ENCODE measurements around the gene ZNF638.

Gene ZNF638

GRCh38 chr2:71464389-71464788 lies 132.8 kb downstream of the ZNF638 start:
- H3K4me3 Mint-ChIP-seq = no peak overlapping the region
- H3K9me3 Mint-ChIP-seq = no peaks in the 10 kb centered on the region
- H3K27me3 Mint-ChIP-seq = peaks cover 21% of the 10 kb centered on the region
- peaks cover 11% of the 10 kb centered on the region for H3K4me1 Mint-ChIP-seq
- H3K36me3 Mint-ChIP-seq = no peaks in the 10 kb centered on the region
- no peak overlapping the region for H3K27ac Mint-ChIP-seq

DNA sequence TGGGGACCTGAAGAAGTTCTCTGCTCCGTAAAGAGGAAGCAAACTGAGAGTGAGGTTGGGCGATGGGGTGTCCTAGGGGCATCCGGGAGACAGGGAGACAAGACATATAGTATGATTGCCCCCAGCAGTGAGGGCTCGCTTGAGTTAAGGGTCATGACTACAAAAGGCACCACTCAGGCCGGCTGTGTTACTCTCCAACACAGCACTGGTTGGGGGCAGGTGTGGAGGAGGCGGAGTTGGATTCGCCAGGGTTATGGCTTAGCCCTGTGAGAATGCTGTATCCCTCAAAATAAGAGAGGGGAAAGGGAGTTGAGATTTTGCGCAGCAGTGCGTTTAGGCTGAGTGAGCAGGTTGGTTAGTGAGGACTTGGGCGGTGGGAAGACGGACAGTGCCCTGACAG lies 133.8 kb downstream of the ZNF638 start:
- Mint-ChIP-seq H3K27ac (no peak overlapping the region), H3K4me3 (no peak overlapping the region)

GRCh38 chr2:71465961-71466300 lies 134.3 kb downstream of the ZNF638 start:
- Mint-ChIP-seq H3K27ac (no peak overlapping the region), H3K9me3 (no peaks in the 10 kb centered on the region), H3K4me1 (peaks cover 11% of the 10 kb centered on the region), H3K36me3 (no peaks in the 10 kb centered on the region), H3K27me3 (peaks cover 22% of the 10 kb centered on the region), H3K4me3 (no peak overlapping the region)

More for the DNA sequence above, 133.8 kb downstream of the ZNF638 start:
- Mint-ChIP-seq H3K27me3 (peaks cover 21% of the 10 kb centered on the region), H3K4me1 (peaks cover 11% of the 10 kb centered on the region), H3K36me3 (no peaks in the 10 kb centered on the region), H3K9me3 (no peaks in the 10 kb centered on the region)

DNA sequence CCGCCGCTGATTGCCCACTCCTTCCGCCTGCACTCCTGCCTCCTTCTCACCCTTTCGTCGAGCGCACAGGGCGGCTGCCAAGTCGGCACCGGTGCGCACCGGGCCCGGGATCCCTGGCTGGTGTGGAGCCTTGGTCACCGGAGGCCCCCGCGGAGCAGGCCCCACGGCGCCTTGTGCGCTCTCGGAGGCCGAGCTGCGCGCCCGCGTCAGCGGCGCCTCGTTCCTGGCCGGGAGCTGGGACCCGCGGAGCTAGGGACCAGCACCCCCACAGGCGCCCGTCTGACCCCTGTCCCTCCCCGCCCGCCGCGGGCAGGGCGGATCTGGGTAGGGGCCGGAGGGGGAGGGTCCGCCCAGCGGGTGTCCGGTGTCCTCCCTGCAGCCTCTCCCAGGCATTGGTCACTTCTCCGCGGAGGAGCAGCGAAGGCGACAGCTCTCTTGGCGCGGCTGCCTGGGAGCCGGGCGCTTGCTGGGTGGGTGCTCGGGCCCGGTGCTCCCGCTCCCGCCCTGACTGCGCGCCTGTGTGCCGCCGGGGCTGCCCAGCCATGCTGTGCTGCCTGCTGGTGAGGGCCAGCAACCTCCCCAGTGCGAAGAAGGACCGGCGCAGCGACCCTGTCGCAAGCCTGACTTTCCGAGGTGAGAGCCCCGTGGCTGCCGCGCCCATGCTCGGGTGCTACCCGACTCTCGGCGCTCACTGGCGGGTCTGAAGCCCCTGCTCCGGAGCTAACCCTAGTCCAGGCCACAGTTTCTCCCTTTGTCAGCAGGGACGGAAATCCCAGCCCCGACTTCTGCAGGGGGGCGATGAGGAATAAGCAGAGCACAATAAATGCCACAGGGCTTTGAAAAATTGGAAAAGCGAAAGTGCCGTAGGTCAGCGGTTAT lies 135.0 kb downstream of the ZNF638 start:
- peak overlapping the region; percentile 81 for H3K4me3 Mint-ChIP-seq
- peaks cover 11% of the 10 kb centered on the region for H3K4me1 Mint-ChIP-seq
- H3K27me3 Mint-ChIP-seq = peaks cover 24% of the 10 kb centered on the region
- no peaks in the 10 kb centered on the region for H3K9me3 Mint-ChIP-seq
- no peak overlapping the region for H3K27ac Mint-ChIP-seq
- H3K36me3 Mint-ChIP-seq = no peaks in the 10 kb centered on the region

- peak overlapping the region; percentile 81 for H3K4me3 Mint-ChIP-seq
- peaks cover 11% of the 10 kb centered on the region for H3K4me1 Mint-ChIP-seq
- no peaks in the 10 kb centered on the region for H3K9me3 Mint-ChIP-seq
- no peaks in the 10 kb centered on the region for H3K36me3 Mint-ChIP-seq
- peaks cover 24% of the 10 kb centered on the region for H3K27me3 Mint-ChIP-seq
- H3K27ac Mint-ChIP-seq = no peak overlapping the region
These were observed 135.7 kb downstream of the ZNF638 start for GRCh38 chr2:71467180-71467815.

- Mint-ChIP-seq H3K27me3 (peaks cover 28% of the 10 kb centered on the region), H3K4me3 (no peak overlapping the region), H3K9me3 (no peaks in the 10 kb centered on the region), H3K4me1 (peaks cover 11% of the 10 kb centered on the region), H3K36me3 (no peaks in the 10 kb centered on the region), H3K27ac (no peak overlapping the region)
These were observed 136.9 kb downstream of the ZNF638 start for GRCh38 chr2:71468279-71469015.

- no peaks in the 10 kb centered on the region for H3K36me3 Mint-ChIP-seq
These were observed 138.1 kb downstream of the ZNF638 start for GRCh38 chr2:71469403-71470398.

GRCh38 chr2:71471276-71471675 lies 139.7 kb downstream of the ZNF638 start:
- H3K27me3 Mint-ChIP-seq = peaks cover 30% of the 10 kb centered on the region
- H3K36me3 Mint-ChIP-seq = no peaks in the 10 kb centered on the region
- H3K27ac Mint-ChIP-seq = no peak overlapping the region
- H3K9me3 Mint-ChIP-seq = no peaks in the 10 kb centered on the region
- H3K4me1 Mint-ChIP-seq = peaks cover 11% of the 10 kb centered on the region
- no peak overlapping the region for H3K4me3 Mint-ChIP-seq

More at GRCh38 chr2:71469403-71470398, 138.1 kb downstream of the ZNF638 start:
- Mint-ChIP-seq H3K27me3 (peaks cover 30% of the 10 kb centered on the region), H3K9me3 (no peaks in the 10 kb centered on the region), H3K4me3 (no peak overlapping the region), H3K27ac (no peak overlapping the region), H3K4me1 (peaks cover 11% of the 10 kb centered on the region)

- Mint-ChIP-seq H3K27me3 (peaks cover 28% of the 10 kb centered on the region), H3K4me3 (no peak overlapping the region), H3K9me3 (no peaks in the 10 kb centered on the region), H3K36me3 (no peaks in the 10 kb centered on the region), H3K27ac (no peak overlapping the region), H3K4me1 (peaks cover 8% of the 10 kb centered on the region)
These were observed 140.4 kb downstream of the ZNF638 start for GRCh38 chr2:71472019-71472418.

- Mint-ChIP-seq H3K9me3 (no peaks in the 10 kb centered on the region), H3K27ac (no peak overlapping the region), H3K4me1 (no peaks in the 10 kb centered on the region), H3K36me3 (no peaks in the 10 kb centered on the region), H3K4me3 (no peak overlapping the region), H3K27me3 (peaks cover 16% of the 10 kb centered on the region)
These were observed 141.9 kb downstream of the ZNF638 start for GRCh38 chr2:71473346-71474031.

- Mint-ChIP-seq H3K27ac (no peak overlapping the region), H3K36me3 (no peaks in the 10 kb centered on the region), H3K4me3 (no peak overlapping the region), H3K9me3 (no peaks in the 10 kb centered on the region), H3K4me1 (no peaks in the 10 kb centered on the region), H3K27me3 (peaks cover 10% of the 10 kb centered on the region)
These were observed 142.6 kb downstream of the ZNF638 start for GRCh38 chr2:71474116-71474743.

- H3K27ac Mint-ChIP-seq = no peak overlapping the region
- H3K4me1 Mint-ChIP-seq = no peaks in the 10 kb centered on the region
- no peaks in the 10 kb centered on the region for H3K9me3 Mint-ChIP-seq
- no peak overlapping the region for H3K4me3 Mint-ChIP-seq
- no peaks in the 10 kb centered on the region for H3K36me3 Mint-ChIP-seq
- peaks cover 10% of the 10 kb centered on the region for H3K27me3 Mint-ChIP-seq
These were observed 143.3 kb downstream of the ZNF638 start for GRCh38 chr2:71474744-71475397.

DNA sequence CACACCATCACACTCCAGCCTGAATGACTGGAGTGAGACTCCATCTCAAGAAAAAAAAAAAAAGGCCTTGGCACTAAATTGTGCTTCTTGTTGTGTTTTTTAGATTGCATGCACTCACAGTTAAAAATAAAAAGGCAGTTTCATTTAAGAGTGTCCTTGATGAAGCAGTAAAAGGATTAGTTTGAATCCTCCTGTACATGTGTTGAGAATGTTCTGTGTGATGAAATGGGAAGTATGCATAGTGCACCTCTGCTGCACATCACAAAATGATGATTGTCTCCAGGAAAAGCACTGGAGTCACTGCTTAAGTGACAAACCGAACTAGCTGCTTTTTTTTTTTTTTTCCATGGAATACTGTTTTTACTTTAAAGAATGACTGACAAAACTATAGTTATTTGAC lies 144.9 kb downstream of the ZNF638 start:
- Mint-ChIP-seq H3K27ac (no peak overlapping the region), H3K4me3 (no peak overlapping the region), H3K4me1 (no peaks in the 10 kb centered on the region), H3K9me3 (no peaks in the 10 kb centered on the region), H3K36me3 (no peaks in the 10 kb centered on the region), H3K27me3 (peaks cover 6% of the 10 kb centered on the region)

GRCh38 chr2:71477231-71477691 lies 145.7 kb downstream of the ZNF638 start:
- H3K27ac Mint-ChIP-seq = no peak overlapping the region
- H3K4me1 Mint-ChIP-seq = no peaks in the 10 kb centered on the region
- H3K4me3 Mint-ChIP-seq = no peak overlapping the region
- no peaks in the 10 kb centered on the region for H3K36me3 Mint-ChIP-seq
- no peaks in the 10 kb centered on the region for H3K9me3 Mint-ChIP-seq
- peaks cover 8% of the 10 kb centered on the region for H3K27me3 Mint-ChIP-seq

Data from activated naive CD4-positive, alpha-beta T cell treated with anti-CD3 and anti-CD28 coated beads, Interleukin-2, amount 50 U/mL, for 24 hours (primary cell).